Stimulated activated naive CD8-positive, alpha-beta T cell treated with anti-CD3 and anti-CD28 coated beads, Interleukin-15, Interleukin-2, amounts not matched to agents 100 ng/mL and 50 ng/mL, for 24 hours (primary cell): ENCODE results near the gene IRF2BPL.
A peak's percentile ranks its signal among the peaks of the same experiment; 100 is the strongest.
"Not testable (repeated sequence)": the region's sequence is repeated elsewhere in the genome, so short reads cannot be mapped to it uniquely, and the experiment has no call there.

Experiments
- H3K27ac Mint-ChIP-seq: one replicate; pipeline ENCODE4 v1.8.0; 2021; ENCODE audit warnings: mild to moderate bottlenecking, mixed read lengths
- H3K27me3 Mint-ChIP-seq: one replicate; pipeline ENCODE4 v1.8.0; 2021; ENCODE audit warnings: mixed read lengths
- H3K36me3 Mint-ChIP-seq: one replicate; pipeline ENCODE4 v1.8.0; 2021; ENCODE audit warnings: low read depth, mixed read lengths
- H3K4me1 Mint-ChIP-seq: one replicate; pipeline ENCODE4 v1.8.0; 2021; ENCODE audit warnings: low read depth, mixed read lengths
- H3K4me3 Mint-ChIP-seq: one replicate; pipeline ENCODE4 v1.8.0; 2021; ENCODE audit warnings: mild to moderate bottlenecking, mixed read lengths
- H3K9me3 Mint-ChIP-seq: one replicate; pipeline ENCODE4 v1.8.0; 2021; ENCODE audit warnings: mixed read lengths

Gene IRF2BPL

GRCh38 chr14:77032491-77032843 lies 4.0 kb upstream of the IRF2BPL start:
- H3K36me3 Mint-ChIP-seq, result no peaks in the 10 kb centered on the region
- H3K27ac Mint-ChIP-seq, result peak overlapping the region; percentile 96
- H3K9me3 Mint-ChIP-seq, result no peaks in the 10 kb centered on the region
- no peaks in the 10 kb centered on the region for H3K27me3 Mint-ChIP-seq
- peak overlapping the region; percentile 80 for H3K4me3 Mint-ChIP-seq
- peaks cover 69% of the 10 kb centered on the region for H3K4me1 Mint-ChIP-seq

- peaks cover 63% of the 10 kb centered on the region for H3K4me1 Mint-ChIP-seq
- no peaks in the 10 kb centered on the region for H3K9me3 Mint-ChIP-seq
- H3K27me3 Mint-ChIP-seq, result no peaks in the 10 kb centered on the region
- H3K36me3 Mint-ChIP-seq, result no peaks in the 10 kb centered on the region
- H3K27ac Mint-ChIP-seq, result peak overlapping the region; percentile 96
- H3K4me3 Mint-ChIP-seq, result peak overlapping the region; percentile 80
Measured at GRCh38 chr14:77031759-77032490, 3.4 kb upstream of the IRF2BPL start.

DNA sequence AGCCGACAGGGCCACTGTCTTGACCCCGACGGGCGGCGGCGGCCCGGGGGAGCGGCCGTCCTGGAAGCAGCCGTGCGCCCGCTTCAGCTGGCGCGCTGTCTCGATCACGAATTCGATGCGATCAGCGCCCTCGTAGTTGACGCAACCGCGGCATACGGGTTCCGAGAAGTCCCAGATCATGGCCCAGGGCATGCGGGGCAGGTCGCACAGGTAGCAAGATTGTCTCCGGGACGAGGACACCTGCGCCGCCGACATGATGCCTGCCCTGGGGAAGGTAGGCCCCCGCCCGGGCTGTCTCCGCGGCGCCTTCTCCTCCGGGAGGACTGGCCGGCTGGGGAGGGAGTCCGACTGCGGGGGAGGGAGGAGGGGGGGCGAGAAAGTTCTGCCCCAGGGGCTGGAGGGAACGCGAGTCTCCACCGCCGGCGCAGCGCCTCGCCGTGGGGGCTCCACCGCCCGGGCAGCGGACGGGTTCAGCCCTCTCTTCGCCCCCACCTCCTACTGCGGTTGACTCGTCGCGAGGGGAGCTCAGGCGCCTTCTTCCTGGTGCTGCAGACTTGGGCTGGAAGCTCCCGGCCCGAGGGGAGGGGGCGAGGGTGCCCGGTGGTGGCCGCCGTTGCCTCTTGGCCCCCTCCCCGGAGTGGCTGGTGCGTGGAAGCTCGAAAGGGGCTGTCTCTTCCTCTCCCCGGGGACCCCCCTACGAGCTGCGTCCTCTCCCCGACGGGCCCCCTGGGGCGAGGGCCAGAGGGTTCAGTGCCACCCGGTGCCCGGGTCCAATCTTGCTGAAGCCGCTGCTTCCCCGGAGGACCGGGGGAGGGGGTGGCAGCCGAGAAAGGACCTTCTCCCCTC lies 747 bp downstream of the IRF2BPL start:
- peaks cover 17% of the 10 kb centered on the region for H3K36me3 Mint-ChIP-seq
- H3K4me3 Mint-ChIP-seq, result peak overlapping the region; percentile 92
- H3K9me3 Mint-ChIP-seq, result no peaks in the 10 kb centered on the region
- H3K27ac Mint-ChIP-seq, result peak overlapping the region; percentile 67
- peaks cover 67% of the 10 kb centered on the region for H3K4me1 Mint-ChIP-seq
- no peaks in the 10 kb centered on the region for H3K27me3 Mint-ChIP-seq

DNA sequence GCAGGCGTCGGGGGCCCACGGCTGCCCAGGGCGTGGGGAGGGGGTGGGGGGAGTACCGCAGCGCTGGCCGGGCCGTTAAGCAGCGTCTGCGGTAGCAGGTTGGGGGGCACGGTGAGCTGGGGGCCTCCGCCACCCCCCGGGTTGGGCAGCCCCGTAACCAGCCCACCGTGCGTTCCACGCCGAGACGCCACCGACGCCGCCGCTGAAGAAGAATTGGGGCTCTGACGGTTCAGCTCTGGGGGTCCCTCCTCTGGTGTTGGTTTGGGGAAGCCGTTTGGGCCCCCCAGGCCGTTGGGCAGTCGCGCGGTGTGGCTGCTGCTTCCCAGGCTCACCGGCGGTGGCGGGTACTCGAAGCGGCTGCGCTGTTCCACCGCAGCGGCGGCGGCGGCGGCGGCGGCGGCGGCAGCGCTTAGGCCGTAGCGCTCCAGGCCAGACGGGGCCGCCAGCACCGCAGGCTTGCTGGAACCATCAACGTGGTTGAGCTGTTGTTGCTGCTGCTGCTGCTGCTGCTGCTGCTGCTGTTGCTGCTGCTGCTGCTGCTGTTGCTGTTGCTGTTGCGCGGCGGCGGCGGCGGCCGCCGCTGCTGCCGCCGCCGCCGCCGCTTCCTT lies 1.5 kb downstream of the IRF2BPL start:
- peak overlapping the region; percentile 92 for H3K4me3 Mint-ChIP-seq
- H3K27ac Mint-ChIP-seq, result no peak overlapping the region
- H3K36me3 Mint-ChIP-seq, result peaks cover 17% of the 10 kb centered on the region
- no peaks in the 10 kb centered on the region for H3K27me3 Mint-ChIP-seq
- H3K9me3 Mint-ChIP-seq, result no peaks in the 10 kb centered on the region
- H3K4me1 Mint-ChIP-seq, result peaks cover 67% of the 10 kb centered on the region

GRCh38 chr14:77026166-77026929 lies 2.2 kb downstream of the IRF2BPL start:
- Mint-ChIP-seq H3K4me1 (peaks cover 67% of the 10 kb centered on the region), H3K9me3 (no peaks in the 10 kb centered on the region), H3K27ac (peak overlapping the region; percentile 45), H3K4me3 (peak overlapping the region; percentile 80), H3K36me3 (peaks cover 17% of the 10 kb centered on the region), H3K27me3 (no peaks in the 10 kb centered on the region)

GRCh38 chr14:77025744-77026165 lies 2.8 kb downstream of the IRF2BPL start:
- peaks cover 65% of the 10 kb centered on the region for H3K4me1 Mint-ChIP-seq
- peak overlapping the region; percentile 74 for H3K4me3 Mint-ChIP-seq
- no peak overlapping the region for H3K27ac Mint-ChIP-seq
- no peaks in the 10 kb centered on the region for H3K27me3 Mint-ChIP-seq
- H3K9me3 Mint-ChIP-seq, result no peaks in the 10 kb centered on the region
- peaks cover 17% of the 10 kb centered on the region for H3K36me3 Mint-ChIP-seq

DNA sequence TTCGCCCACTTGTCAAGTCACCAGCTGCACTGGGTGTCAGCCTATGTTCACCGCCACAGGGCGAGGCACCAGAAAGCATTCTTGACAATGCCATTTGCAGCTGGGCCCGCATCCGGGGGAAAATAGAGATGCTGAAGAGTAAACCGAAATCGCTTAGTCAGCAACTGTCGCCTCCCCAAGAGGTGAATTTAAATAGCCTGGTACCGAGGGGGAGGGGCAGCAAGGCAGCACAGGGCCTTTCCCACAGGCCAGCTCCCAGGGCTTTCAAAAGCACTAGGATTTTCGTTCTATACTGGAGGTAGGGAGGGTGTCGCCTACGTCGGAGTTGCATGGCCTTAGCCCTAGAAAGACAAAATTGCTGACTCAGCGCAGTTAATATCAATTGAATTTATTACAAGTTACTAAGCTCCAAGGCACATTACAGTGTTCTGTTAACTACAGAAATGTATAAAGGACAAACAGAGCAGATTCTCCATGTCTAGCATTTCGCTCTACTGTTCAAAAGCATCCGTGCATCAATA lies 4.3 kb downstream of the IRF2BPL start:
- no peaks in the 10 kb centered on the region for H3K9me3 Mint-ChIP-seq
- peaks cover 57% of the 10 kb centered on the region for H3K4me1 Mint-ChIP-seq
- peak overlapping the region; percentile 74 for H3K4me3 Mint-ChIP-seq
- peaks cover 17% of the 10 kb centered on the region for H3K36me3 Mint-ChIP-seq
- H3K27ac Mint-ChIP-seq, result peak overlapping the region; percentile 54
- H3K27me3 Mint-ChIP-seq, result no peaks in the 10 kb centered on the region

- H3K4me3 Mint-ChIP-seq, result peak overlapping the region; percentile 53
- no peaks in the 10 kb centered on the region for H3K9me3 Mint-ChIP-seq
- peak overlapping the region; percentile 43 for H3K27ac Mint-ChIP-seq
- H3K27me3 Mint-ChIP-seq, result no peaks in the 10 kb centered on the region
- peaks cover 51% of the 10 kb centered on the region for H3K4me1 Mint-ChIP-seq
- H3K36me3 Mint-ChIP-seq, result peaks cover 17% of the 10 kb centered on the region
Measured at GRCh38 chr14:77023001-77023996, 5.2 kb downstream of the IRF2BPL start.

GRCh38 chr14:77022236-77022852 lies 6.2 kb downstream of the IRF2BPL start:
- H3K4me1 Mint-ChIP-seq, result peaks cover 51% of the 10 kb centered on the region
- peaks cover 17% of the 10 kb centered on the region for H3K36me3 Mint-ChIP-seq
- no peaks in the 10 kb centered on the region for H3K9me3 Mint-ChIP-seq
- peak overlapping the region; percentile 53 for H3K4me3 Mint-ChIP-seq
- H3K27ac Mint-ChIP-seq, result peak overlapping the region; percentile 59
- no peaks in the 10 kb centered on the region for H3K27me3 Mint-ChIP-seq

DNA sequence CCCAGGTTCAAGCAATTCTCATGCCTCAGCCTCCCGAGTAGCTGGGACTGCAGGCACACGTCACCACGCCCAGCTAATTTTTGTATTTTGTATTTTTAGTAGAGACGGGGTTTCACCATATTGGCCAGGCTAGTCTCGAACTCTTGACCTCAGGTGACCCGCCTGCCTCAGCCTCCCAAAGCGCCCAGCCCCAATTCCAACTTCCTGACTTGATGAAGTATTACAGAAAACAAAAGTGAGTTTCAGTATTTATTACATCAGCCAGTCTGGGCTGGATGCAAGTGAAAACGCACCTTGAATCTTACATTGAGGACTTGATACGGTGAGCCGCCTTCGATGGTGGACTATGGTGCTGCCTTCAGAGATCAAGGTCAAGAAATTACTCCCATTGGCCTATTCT lies 7.1 kb downstream of the IRF2BPL start:
- peaks cover 49% of the 10 kb centered on the region for H3K4me1 Mint-ChIP-seq
- H3K36me3 Mint-ChIP-seq, result peaks cover 17% of the 10 kb centered on the region
- H3K4me3 Mint-ChIP-seq, H3K9me3 Mint-ChIP-seq, H3K27me3 Mint-ChIP-seq: not testable (repeated sequence)
- H3K27ac Mint-ChIP-seq, result peak overlapping the region; percentile 6

DNA sequence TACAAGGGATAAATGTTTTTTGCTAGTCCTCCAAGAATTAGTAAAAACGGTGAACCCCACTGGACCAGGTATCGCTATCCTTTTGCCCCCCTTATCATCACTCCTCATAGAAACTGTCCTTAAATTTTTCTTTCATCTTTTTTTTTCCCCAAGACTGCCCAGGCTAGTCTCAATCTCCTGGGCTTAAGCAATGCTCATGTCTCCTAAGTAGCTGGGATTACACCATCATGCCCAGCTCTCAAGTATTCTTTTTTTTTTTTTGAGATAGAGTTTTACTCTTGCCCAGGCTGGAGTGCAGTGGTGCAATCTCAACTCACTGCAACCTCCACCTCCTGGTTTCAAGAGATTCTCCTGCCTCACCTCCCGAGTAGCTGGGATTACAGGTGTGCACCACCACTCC lies 9.7 kb downstream of the IRF2BPL start:
- H3K36me3 Mint-ChIP-seq, result no peaks in the 10 kb centered on the region
- no peak overlapping the region for H3K4me3 Mint-ChIP-seq
- no peaks in the 10 kb centered on the region for H3K9me3 Mint-ChIP-seq
- H3K27me3 Mint-ChIP-seq, result no peaks in the 10 kb centered on the region
- no peak overlapping the region for H3K27ac Mint-ChIP-seq
- peaks cover 27% of the 10 kb centered on the region for H3K4me1 Mint-ChIP-seq

GRCh38 chr14:77017666-77018065 lies 10.8 kb downstream of the IRF2BPL start:
- H3K36me3 Mint-ChIP-seq, result no peaks in the 10 kb centered on the region
- H3K4me1 Mint-ChIP-seq, result peaks cover 16% of the 10 kb centered on the region
- H3K27ac Mint-ChIP-seq, result no peak overlapping the region
- H3K4me3 Mint-ChIP-seq, result no peak overlapping the region
- no peaks in the 10 kb centered on the region for H3K9me3 Mint-ChIP-seq
- H3K27me3 Mint-ChIP-seq, result no peaks in the 10 kb centered on the region

GRCh38 chr14:77014734-77015133 lies 13.8 kb downstream of the IRF2BPL start:
- Mint-ChIP-seq H3K27me3 (no peaks in the 10 kb centered on the region), H3K27ac (no peak overlapping the region), H3K4me1 (no peaks in the 10 kb centered on the region), H3K9me3 (no peaks in the 10 kb centered on the region), H3K36me3 (no peaks in the 10 kb centered on the region), H3K4me3 (no peak overlapping the region)
